Measurements from ENCODE around the gene RASAL2.

DNA sequence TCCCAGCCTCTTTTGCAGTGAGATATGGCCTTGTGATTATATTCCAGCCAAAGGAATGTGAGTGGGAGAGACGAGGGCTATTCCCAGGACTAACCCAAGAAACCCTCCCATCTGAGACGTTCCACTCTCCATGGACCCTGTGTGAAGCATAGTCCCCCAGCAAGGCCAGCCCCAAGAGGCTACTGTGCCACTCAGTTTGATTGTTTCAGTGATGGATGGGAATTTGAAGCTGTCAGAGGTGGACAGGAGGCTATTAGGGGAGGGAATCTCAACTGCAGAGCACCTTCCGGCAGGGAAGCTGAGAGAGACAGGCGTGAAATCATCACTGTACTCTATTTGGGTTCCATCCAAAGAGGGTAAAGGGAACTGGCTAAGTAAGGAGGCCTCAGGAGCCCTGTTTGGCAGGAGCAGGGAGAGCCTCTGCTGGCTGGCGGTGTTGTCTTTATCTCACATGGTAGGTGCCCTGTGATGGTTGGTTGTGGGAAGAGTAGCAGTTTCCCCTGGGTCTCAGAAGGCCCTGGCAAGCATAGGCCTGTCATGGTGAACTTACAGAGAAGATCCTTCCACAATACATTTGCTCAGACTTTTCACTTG, 415.6 kb downstream of the RASAL2 start:
- TF ChIP-seq FOXP2 (optimal IDR thresholded peaks at IDR 0.05; ENCODE audit: control extremely low read depth, extremely low read length, insufficient read depth): no peak
- no peak for TF ChIP-seq POLR2AphosphoS5 (IDR thresholded peaks at IDR 0.05; ENCODE audit: borderline replicate concordance, low read depth, low read length)
